T-cell (primary cell): Measurements from ENCODE around the gene ERBB2. TPM values are rescaled to one million over a fixed set of nuclear protein-coding genes. Genes with fewer than 3 reads are reported as not detected.

Experiments used
- ATAC-seq, 4 experiments: fragments of 200-7000 bp in 3 of 4; fragments of 150-1000 bp in 1 of 4; cut with Tn5 transposase; replicated peaks in 1 of 4; 1 replicate in 3 of 4; 2 replicates in 1 of 4; pipeline ENCODE4 v1.10.0; 2021; ENCODE audit warnings: moderate library complexity in 3 of 4, mild to moderate bottlenecking in 2 of 4, moderate number of reproducible peaks in 1 of 4
- CTCF ChIA-PET, 2 donors: fragments of 300-600 bp; sonication (Branson Sonifier 250); formaldehyde crosslinking; loops; one replicate each; lab custom pipeline; 2022; ENCODE audit warnings: antibody characterized with exemption in 2 of 2; lab: Charles Lee
- POLR2A ChIA-PET, 2 donors: fragments of 300-600 bp; sonication (Branson Sonifier 250); formaldehyde crosslinking; loops; one replicate each; lab custom pipeline; 2022; ENCODE audit warnings: antibody characterized with exemption in 2 of 2; lab: Charles Lee
- DNase-seq, 35 experiments: peaks; one replicate each; pipeline versions ENCODE4 v3.0.0 to v3.0.0-alpha.2; 2013 to 2023
- H3K27ac ChIP-seq: one replicate; pipeline ENCODE4 v1.5.1; 2013; ENCODE audit warnings: low read length
- H3K27me3 ChIP-seq, 2 experiments: replicated peaks in 1 of 2; 1 replicate in 1 of 2; 2 replicates in 1 of 2; pipeline versions ENCODE4 v1.6.1 to v1.7.0; 2013; ENCODE audit warnings: low read length in 1 of 2, mixed read lengths in 1 of 2; ENCODE audit not compliant: control insufficient read depth in 2 of 2, insufficient read depth in 2 of 2; ENCODE audit errors: extremely low read depth in 1 of 2
- H3K36me3 ChIP-seq, 2 donors: 1 replicate in 1 of 2; 2 replicates in 1 of 2; pipeline versions ENCODE4 v1.6.1 to v1.7.0; 2013; ENCODE audit warnings: low read length in 1 of 2; ENCODE audit not compliant: control insufficient read depth in 2 of 2, insufficient read depth in 1 of 2; ENCODE audit errors: extremely low read depth in 1 of 2
- H3K4me1 ChIP-seq, 2 experiments: 1 replicate in 1 of 2; 2 replicates in 1 of 2; pipeline versions ENCODE4 v1.6.1 to v1.7.0; 2013; ENCODE audit warnings: low read length in 2 of 2, mixed read lengths in 1 of 2; ENCODE audit not compliant: insufficient read depth in 2 of 2, control insufficient read depth in 1 of 2; ENCODE audit errors: extremely low read depth in 1 of 2
- H3K4me3 ChIP-seq, 2 donors: 1 replicate in 1 of 2; 2 replicates in 1 of 2; pipeline versions ENCODE4 v1.5.1 to v1.7.0; 2013; ENCODE audit warnings: mild to moderate bottlenecking in 2 of 2, low read length in 1 of 2, moderate library complexity in 1 of 2; ENCODE audit not compliant: control insufficient read depth in 1 of 2; ENCODE audit errors: extremely low read depth in 1 of 2
- H3K9me3 ChIP-seq: 2 replicates; pipeline ENCODE4 v1.7.0; 2013
- H3K27ac Mint-ChIP-seq, 2 donors: one replicate each; pipeline ENCODE4 v1.8.0; 2020 to 2021; ENCODE audit warnings: mild to moderate bottlenecking in 2 of 2, mixed read lengths in 2 of 2
- H3K27me3 Mint-ChIP-seq, 2 donors: one replicate each; pipeline ENCODE4 v1.8.0; 2021 to 2022; ENCODE audit warnings: mixed read lengths in 2 of 2
- H3K36me3 Mint-ChIP-seq: one replicate; pipeline ENCODE4 v1.8.0; 2021; ENCODE audit warnings: mixed read lengths
- H3K4me1 Mint-ChIP-seq, 3 donors: one replicate each; pipeline ENCODE4 v1.8.0; 2020 to 2022; ENCODE audit warnings: mixed read lengths in 3 of 3, mild to moderate bottlenecking in 1 of 3
- H3K4me3 Mint-ChIP-seq, 3 donors: one replicate each; pipeline ENCODE4 v1.8.0; 2020 to 2022; ENCODE audit warnings: mild to moderate bottlenecking in 3 of 3, mixed read lengths in 3 of 3, moderate library complexity in 3 of 3
- H3K9me3 Mint-ChIP-seq, 3 donors: one replicate each; pipeline ENCODE4 v1.8.0; 2020 to 2022; ENCODE audit warnings: mixed read lengths in 3 of 3
- WGBS: methylation state at CpG from one replicate; pipeline ENCODE4 v1.1.5; 2013; ENCODE audit warnings: missing lambda C conversion rate; ENCODE audit not compliant: insufficient coverage; 5-methylcytosine and 5-hydroxymethylcytosine counted together
- total RNA-seq, 35 experiments: library from RNA in 6 of 35; stranded (reverse) in 6 of 35; fragments of 120-200 nt in 1 of 35; gene quantifications; one replicate each; pipeline versions ENCODE4 v1.2.1 to v1.2.4 and lab custom pipeline; 2013 to 2026

The ERBB2 gene
- total RNA-seq, 5 donors from 2014 or later (not counting 1 experiment from before 2014, with no cell fraction given) = 4.1 to 8.8 (median 6.0) TPM

- H3K4me1 ChIP-seq = peaks cover 36 to 75% of the 10 kb centered on the region in 2 experiments
Measured at GRCh38 chr17:39677072-39677471, 22.8 kb upstream of the ERBB2 start.

GRCh38 chr17:39677542-39678339 lies 22.1 kb upstream of the ERBB2 start:
- POLR2A ChIA-PET = interaction anchor here in 1 of 2 donors (0.6 kb wide), 1 partner anchor 1381 kb away, joined by 3 read pairs; no protein-coding TSS in a partner anchor

More at GRCh38 chr17:39677072-39677471, 22.8 kb upstream of the ERBB2 start:
- no peak for DNase-seq
- no peak overlapping the region for H3K4me3 ChIP-seq
- Mint-ChIP-seq H3K27me3 (no peaks in the 10 kb centered on the region), H3K27ac (peak overlapping the region; percentile 97 to 98), H3K4me3 (peak overlapping the region in 1 of 3 donors; percentile 38), H3K9me3 (no peaks in the 10 kb centered on the region), H3K36me3 (no peaks in the 10 kb centered on the region), H3K4me1 (peaks cover 53 to 66% (median 63%) of the 10 kb centered on the region in 3 donors)
- H3K36me3 ChIP-seq = peaks cover 0 to 8% of the 10 kb centered on the region in 2 donors
- no peaks in the 10 kb centered on the region for H3K27me3 ChIP-seq
- no peaks in the 10 kb centered on the region for H3K9me3 ChIP-seq
- 82% methylated on average over 5 of the region's 8 CpGs for WGBS
- ChIA-PET POLR2A (no interaction called here), CTCF (interaction anchor here (0.6 to 1.3 kb wide), 3 partner anchors 22 to 942 kb away, joined by 3 to 5 read pairs (median 3); no protein-coding TSS in a partner anchor)
- H3K27ac ChIP-seq = peak overlapping the region; percentile 64
- no peak for ATAC-seq

DNA sequence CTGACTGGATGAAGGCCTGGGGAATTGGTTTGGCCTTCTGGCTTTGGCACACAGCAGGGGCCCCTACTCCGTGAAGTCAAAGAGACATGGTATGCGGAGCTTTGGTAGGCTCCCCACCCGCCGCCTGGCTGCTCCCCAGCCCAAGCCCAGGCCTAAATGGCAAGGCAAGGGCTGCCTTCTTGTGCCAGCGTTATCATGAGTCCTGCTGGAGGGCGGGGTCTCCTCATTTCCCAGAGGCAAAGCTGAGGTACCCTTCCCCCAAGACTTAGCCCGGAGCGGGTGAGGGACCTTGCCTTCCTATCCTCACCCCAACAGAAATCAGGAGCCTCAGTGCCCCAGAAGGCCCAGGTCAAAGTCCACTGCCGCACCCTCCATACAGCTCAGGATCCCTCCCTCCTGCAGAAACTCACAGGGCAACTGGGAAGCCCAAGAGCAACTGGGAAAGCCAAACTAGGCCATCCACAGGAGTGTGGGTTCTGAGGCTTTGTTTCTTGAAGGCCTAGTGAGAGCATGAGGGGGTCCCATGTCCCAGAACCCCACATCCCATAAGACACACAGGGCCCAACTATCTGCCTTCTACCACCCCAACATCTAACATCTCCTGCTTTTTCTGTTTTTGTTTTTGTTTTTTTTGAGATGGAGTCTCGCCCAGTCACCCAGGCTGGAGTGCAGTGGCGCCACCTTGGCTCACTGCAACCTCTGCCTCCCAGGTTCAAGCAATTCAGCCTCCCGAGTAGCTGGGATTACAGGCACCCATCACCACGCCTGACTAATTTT lies 21.3 kb upstream of the ERBB2 start:
- H3K4me3 Mint-ChIP-seq = peak overlapping the region in 1 of 3 donors; percentile 60
- WGBS = 85% methylated on average over 10 of the region's 13 CpGs
- ATAC-seq = no peak

More at GRCh38 chr17:39677542-39678339, 22.1 kb upstream of the ERBB2 start:
- no peak overlapping the region for H3K4me3 ChIP-seq
- H3K27me3 Mint-ChIP-seq = no peaks in the 10 kb centered on the region
- DNase-seq (no peak), ATAC-seq (no peak)
- peak overlapping the region; percentile 97 to 98 for H3K27ac Mint-ChIP-seq
- CTCF ChIA-PET = interaction anchor here (0.6 to 1.3 kb wide), 3 partner anchors 23 to 943 kb away, joined by 3 to 5 read pairs (median 3); no protein-coding TSS in a partner anchor
- H3K4me3 Mint-ChIP-seq = peak overlapping the region in 1 of 3 donors; percentile 60
- no peaks in the 10 kb centered on the region for H3K9me3 ChIP-seq
- peaks cover 53 to 63% (median 59%) of the 10 kb centered on the region in 3 donors for H3K4me1 Mint-ChIP-seq
- WGBS = 91% methylated on average over 8 of the region's 13 CpGs
- H3K27me3 ChIP-seq = no peaks in the 10 kb centered on the region
- H3K9me3 Mint-ChIP-seq = no peaks in the 10 kb centered on the region
- H3K27ac ChIP-seq = peak overlapping the region; percentile 81
- peaks cover 36 to 73% of the 10 kb centered on the region in 2 experiments for H3K4me1 ChIP-seq
- H3K36me3 ChIP-seq = peaks cover 2 to 8% of the 10 kb centered on the region in 2 donors
- H3K36me3 Mint-ChIP-seq = peaks cover 4% of the 10 kb centered on the region

GRCh38 chr17:39679521-39680192 lies 20.2 kb upstream of the ERBB2 start:
- peak overlapping the region; percentile 97 to 98 for H3K27ac Mint-ChIP-seq
- Histone ChIP-seq H3K27me3 (no peaks in the 10 kb centered on the region), H3K4me3 (peak overlapping the region in 1 of 2 donors; percentile 7), H3K27ac (peak overlapping the region; percentile 81), H3K4me1 (peaks cover 36 to 69% of the 10 kb centered on the region in 2 experiments), H3K36me3 (peaks cover 11 to 19% of the 10 kb centered on the region in 2 donors), H3K9me3 (no peaks in the 10 kb centered on the region)
- peak overlapping the region; percentile 15 to 60 (median 37) for H3K4me3 Mint-ChIP-seq
- ChIA-PET POLR2A (interaction anchor here in 1 of 2 donors (0.9 kb wide), 1 partner anchor 387 kb away, joined by 3 read pairs; no protein-coding TSS in a partner anchor), CTCF (interaction anchor here in 1 of 2 donors (1.0 kb wide), 2 partner anchors 8 to 44 kb away, joined by 3 read pairs; partner anchors contain the start of gene PGAP3)
- DNase-seq (peak in 34 of 35 experiments; percentile 22 to 73 (median 46)), ATAC-seq (peak; percentile 81 to 86 (median 85))
- WGBS = 43% methylated on average over 11 of the region's 12 CpGs
- H3K9me3 Mint-ChIP-seq = no peaks in the 10 kb centered on the region
- H3K4me1 Mint-ChIP-seq = peaks cover 53 to 66% (median 59%) of the 10 kb centered on the region in 3 donors
- H3K36me3 Mint-ChIP-seq = peaks cover 17% of the 10 kb centered on the region
- no peaks in the 10 kb centered on the region for H3K27me3 Mint-ChIP-seq

More for the DNA sequence above, 21.3 kb upstream of the ERBB2 start:
- Histone ChIP-seq H3K4me3 (no peak overlapping the region), H3K36me3 (peaks cover 6 to 13% of the 10 kb centered on the region in 2 donors), H3K4me1 (peaks cover 36 to 73% of the 10 kb centered on the region in 2 experiments), H3K9me3 (no peaks in the 10 kb centered on the region), H3K27me3 (no peaks in the 10 kb centered on the region), H3K27ac (peak overlapping the region; percentile 81)
- Mint-ChIP-seq H3K9me3 (no peaks in the 10 kb centered on the region), H3K27ac (peak overlapping the region; percentile 97 to 98), H3K27me3 (no peaks in the 10 kb centered on the region), H3K4me1 (peaks cover 53 to 66% (median 59%) of the 10 kb centered on the region in 3 donors), H3K36me3 (peaks cover 10% of the 10 kb centered on the region)
- ChIA-PET POLR2A (interaction anchor here in 1 of 2 donors (0.5 kb wide), 1 partner anchor 891 kb away, joined by 3 read pairs; no protein-coding TSS in a partner anchor), CTCF (interaction anchor here in 1 of 2 donors (1.0 to 1.3 kb wide), 2 partner anchors 10 to 24 kb away, joined by 3 read pairs; partner anchors contain the start of gene PGAP3)
- DNase-seq = no peak

DNA sequence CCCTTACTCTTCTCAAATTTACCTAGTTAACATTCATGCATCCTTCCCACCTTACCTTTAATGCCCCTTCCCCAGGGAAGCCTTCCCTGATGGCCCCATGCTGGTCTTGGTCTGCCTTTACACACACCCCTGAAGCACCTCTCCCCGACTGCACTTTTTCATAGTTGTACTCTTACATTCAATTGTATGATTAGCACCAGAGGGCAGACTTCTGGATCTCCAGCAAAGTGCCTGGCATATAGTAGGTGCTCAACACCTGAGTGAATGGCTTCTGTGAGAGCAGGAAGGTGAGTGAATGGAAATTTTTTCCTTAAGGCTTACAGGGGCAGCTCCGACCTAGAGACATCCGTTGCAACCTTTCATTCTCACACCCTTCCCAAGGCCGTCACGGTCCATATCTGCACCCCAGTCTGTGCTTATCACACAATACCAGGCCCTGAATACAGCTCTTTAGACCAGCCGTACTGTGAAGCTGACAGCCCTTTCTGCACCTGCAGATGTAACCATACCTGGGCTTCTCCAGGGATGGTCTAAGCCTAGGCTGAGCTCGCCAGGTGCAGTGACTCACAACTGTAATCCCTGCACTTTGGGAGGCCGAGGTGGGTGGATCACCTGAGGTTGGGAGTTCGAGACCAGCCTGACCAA lies 16.4 kb upstream of the ERBB2 start:
- Mint-ChIP-seq H3K9me3 (no peaks in the 10 kb centered on the region), H3K4me1 (peaks cover 46 to 53% (median 50%) of the 10 kb centered on the region in 3 donors), H3K27me3 (no peaks in the 10 kb centered on the region), H3K36me3 (peaks cover 28% of the 10 kb centered on the region), H3K4me3 (no peak overlapping the region), H3K27ac (no peak overlapping the region)
- ATAC-seq = no peak
- no peak for DNase-seq
- Histone ChIP-seq H3K4me1 (peaks cover 21 to 41% of the 10 kb centered on the region in 2 experiments), H3K27ac (no peak overlapping the region), H3K27me3 (no peaks in the 10 kb centered on the region), H3K4me3 (no peak overlapping the region), H3K9me3 (no peaks in the 10 kb centered on the region), H3K36me3 (peaks cover 11 to 29% of the 10 kb centered on the region in 2 donors)
- ChIA-PET CTCF (no interaction called here), POLR2A (interaction anchor here in 1 of 2 donors (0.7 kb wide), 1 partner anchor 274 kb away, joined by 9 read pairs; no protein-coding TSS in a partner anchor)
- 98% methylated on average over 5 of the region's 9 CpGs for WGBS
